Prostate gland (tissue), 2 donors: ENCODE data around the gene BMP7. TPM values are rescaled to one million over a fixed set of nuclear protein-coding genes. Genes with fewer than 3 reads are reported as not detected.
A peak's percentile ranks its signal among the peaks of the same experiment; 100 is the strongest.

Experiments used
- DNase-seq: peaks from one replicate; pipeline ENCODE4 v3.0.0-alpha.2; 2019; ENCODE audit warnings: low spot score
- H3K27ac ChIP-seq, 2 donors: fragments of 200-600 bp; sonication (generic); 2 replicates each; pipeline ENCODE4 v1.5.1; 2017 to 2019
- H3K27me3 ChIP-seq: fragments of 200-600 bp; sonication (generic); replicated peaks from 2 replicates; pipeline ENCODE4 v1.5.1; 2019; ENCODE audit not compliant: insufficient read depth
- H3K36me3 ChIP-seq, 2 donors: fragments of 200-600 bp; sonication (generic); 1 replicate in 1 of 2; 2 replicates in 1 of 2; pipeline versions ENCODE4 v1.5.1 to v1.8.1; 2017 to 2019
- H3K4me1 ChIP-seq: fragments of 200-600 bp; sonication (generic); replicated peaks from 2 replicates; pipeline ENCODE4 v1.5.1; 2019
- H3K4me3 ChIP-seq, 2 donors: fragments of 200-600 bp; sonication (generic); 2 replicates each; pipeline ENCODE4 v1.5.1; 2017 to 2019
- H3K9me3 ChIP-seq: fragments of 200-600 bp; sonication (generic); 2 replicates; pipeline ENCODE4 v1.5.1; 2017
- POLR2A ChIP-seq: fragments of 450-650 bp; IDR thresholded peaks from one replicate; pipeline ENCODE4 v1.6.1; 2016; ENCODE audit warnings: antibody characterized with exemption, mild to moderate bottlenecking
- POLR2AphosphoS5 ChIP-seq: sonication (generic); formaldehyde crosslinking; IDR thresholded peaks from one replicate; pipeline ENCODE4 v1.6.1; 2017; ENCODE audit warnings: antibody characterized with exemption
- WGBS: methylation state at CpG from one replicate; pipeline ENCODE4 v1.1.5; 2018; 5-methylcytosine and 5-hydroxymethylcytosine counted together
- intact Hi-C: fragments of 100-400 bp; cut with DNase I; formaldehyde crosslinking; loops from one replicate; pipeline ENCODE4 v1.14.2; 2022
- total RNA-seq, 2 donors: library from RNA; depleted of rRNA; stranded (reverse); fragments of >200 nt; gene quantifications; one replicate each; pipeline ENCODE4 v1.1.0, GENCODE V29; 2016
- TF ChIP-seq, protein P1 (sequence below), 4 experiments: fragments of 200-600 bp in 2 of 4; fragments of 450-650 bp in 2 of 4; sonication (generic) in 2 of 4; IDR thresholded peaks; 1 replicate in 3 of 4; 2 replicates in 1 of 4; pipeline ENCODE4 v1.5.1; 2016 to 2019; ENCODE audit warnings: antibody characterized with exemption in 4 of 4, mild to moderate bottlenecking in 2 of 4, moderate library complexity in 2 of 4

Gene BMP7
- total RNA-seq, 2 donors from 2014 or later = 10.5 to 16.8 TPM

DNA sequence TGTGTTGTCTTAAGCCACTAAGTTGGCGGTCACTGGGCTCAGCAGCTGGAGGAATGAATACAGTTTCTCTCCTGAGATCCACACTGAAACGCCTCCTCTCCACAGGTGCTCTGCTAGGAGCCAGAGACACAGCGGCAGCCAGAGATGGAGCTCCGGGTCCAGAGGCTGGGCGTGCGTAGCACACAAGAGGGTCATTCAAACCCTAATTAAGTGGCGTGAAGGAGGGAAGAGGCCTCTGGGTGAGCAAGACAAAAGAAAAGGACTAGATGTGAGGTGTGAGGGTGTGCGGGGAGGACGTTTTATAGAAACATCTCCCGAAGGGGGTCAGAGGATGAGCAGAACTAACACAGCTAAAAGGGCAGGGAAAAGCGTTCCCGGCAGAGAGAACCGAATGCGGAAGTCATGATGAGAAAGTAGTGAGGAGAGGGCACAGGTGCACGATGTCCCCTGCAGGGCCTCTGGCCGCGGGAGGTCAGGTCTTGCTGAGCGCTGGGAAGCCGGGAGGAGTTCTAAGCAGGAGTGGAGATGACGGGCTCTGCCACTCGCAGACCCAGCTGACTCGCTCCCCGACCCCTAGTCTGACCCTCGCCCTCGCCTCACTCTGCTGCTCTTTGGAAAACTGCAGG lies 54.4 kb downstream of the BMP7 start:
- Histone ChIP-seq H3K27me3 (no peaks in the 10 kb centered on the region), H3K4me3 (no peak overlapping the region), H3K9me3 (no peaks in the 10 kb centered on the region), H3K4me1 (no peaks in the 10 kb centered on the region), H3K27ac (peak overlapping the region in 1 of 2 donors; percentile 36), H3K36me3 (no peaks in the 10 kb centered on the region)
- WGBS = 85% methylated on average over 25 of the region's 25 CpGs
- intact Hi-C loops = no loop called here
- DNase-seq = no peak
- TF ChIP-seq POLR2AphosphoS5 (no peak), POLR2A (no peak)
- TF ChIP-seq, protein P1, sequence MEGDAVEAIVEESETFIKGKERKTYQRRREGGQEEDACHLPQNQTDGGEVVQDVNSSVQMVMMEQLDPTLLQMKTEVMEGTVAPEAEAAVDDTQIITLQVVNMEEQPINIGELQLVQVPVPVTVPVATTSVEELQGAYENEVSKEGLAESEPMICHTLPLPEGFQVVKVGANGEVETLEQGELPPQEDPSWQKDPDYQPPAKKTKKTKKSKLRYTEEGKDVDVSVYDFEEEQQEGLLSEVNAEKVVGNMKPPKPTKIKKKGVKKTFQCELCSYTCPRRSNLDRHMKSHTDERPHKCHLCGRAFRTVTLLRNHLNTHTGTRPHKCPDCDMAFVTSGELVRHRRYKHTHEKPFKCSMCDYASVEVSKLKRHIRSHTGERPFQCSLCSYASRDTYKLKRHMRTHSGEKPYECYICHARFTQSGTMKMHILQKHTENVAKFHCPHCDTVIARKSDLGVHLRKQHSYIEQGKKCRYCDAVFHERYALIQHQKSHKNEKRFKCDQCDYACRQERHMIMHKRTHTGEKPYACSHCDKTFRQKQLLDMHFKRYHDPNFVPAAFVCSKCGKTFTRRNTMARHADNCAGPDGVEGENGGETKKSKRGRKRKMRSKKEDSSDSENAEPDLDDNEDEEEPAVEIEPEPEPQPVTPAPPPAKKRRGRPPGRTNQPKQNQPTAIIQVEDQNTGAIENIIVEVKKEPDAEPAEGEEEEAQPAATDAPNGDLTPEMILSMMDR (IDR thresholded peaks at IDR 0.05) = no peak

DNA sequence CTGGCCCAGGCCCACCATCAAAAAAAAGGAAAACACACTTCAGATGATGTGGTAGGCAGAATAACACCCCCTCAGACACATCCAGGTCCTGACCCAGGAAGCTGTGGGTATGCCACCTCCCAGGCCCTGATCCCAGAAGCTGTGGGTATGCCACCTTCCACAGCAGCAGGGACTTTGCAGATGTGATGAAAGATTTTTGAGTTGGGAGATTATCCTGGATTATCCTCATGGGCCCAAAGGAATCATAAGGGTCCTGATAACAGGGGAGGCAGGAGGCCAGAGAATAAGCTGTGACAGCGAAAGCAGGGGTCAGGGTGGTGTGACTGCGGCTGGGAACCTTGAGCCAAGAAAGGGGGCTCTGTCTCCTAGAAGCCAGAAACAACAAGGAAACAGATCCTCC lies 55.0 kb downstream of the BMP7 start:
- Histone ChIP-seq H3K9me3 (no peaks in the 10 kb centered on the region), H3K27me3 (no peaks in the 10 kb centered on the region), H3K36me3 (no peaks in the 10 kb centered on the region), H3K27ac (no peak overlapping the region), H3K4me3 (no peak overlapping the region), H3K4me1 (no peaks in the 10 kb centered on the region)
- intact Hi-C loops = no loop called here
- DNase-seq = no peak
- no peak for TF ChIP-seq POLR2AphosphoS5
- TF ChIP-seq POLR2A = no peak
- TF ChIP-seq, protein P1 (IDR thresholded peaks at IDR 0.05) = no peak
- 94% methylated on average over 2 of the region's 2 CpGs for WGBS

DNA sequence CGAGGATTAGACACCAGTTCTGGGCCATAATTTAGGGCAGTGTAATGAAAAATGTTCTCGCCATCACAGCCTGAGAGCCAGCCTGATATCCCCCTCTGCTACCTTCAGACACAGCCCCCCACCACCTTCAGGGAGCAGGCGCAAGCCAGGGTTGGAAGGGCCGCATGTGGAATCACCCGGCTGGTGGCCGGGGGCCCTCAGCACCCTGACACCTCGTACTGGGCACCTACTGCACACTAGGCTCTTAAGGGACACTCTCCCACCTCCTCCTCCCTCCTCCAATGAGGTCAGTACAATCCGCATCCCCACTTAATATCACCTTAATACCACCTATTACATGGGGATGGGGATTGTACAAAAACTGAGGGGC lies 55.5 kb downstream of the BMP7 start:
- Histone ChIP-seq H3K36me3 (no peaks in the 10 kb centered on the region), H3K9me3 (no peaks in the 10 kb centered on the region), H3K27ac (no peak overlapping the region), H3K4me3 (no peak overlapping the region), H3K27me3 (no peaks in the 10 kb centered on the region), H3K4me1 (no peaks in the 10 kb centered on the region)
- no peak for DNase-seq
- 94% methylated on average over 8 of the region's 8 CpGs for WGBS
- TF ChIP-seq POLR2AphosphoS5 = no peak
- TF ChIP-seq, protein P1 (IDR thresholded peaks at IDR 0.05) = no peak
- TF ChIP-seq POLR2A = no peak
- intact Hi-C loops = no loop called here

DNA sequence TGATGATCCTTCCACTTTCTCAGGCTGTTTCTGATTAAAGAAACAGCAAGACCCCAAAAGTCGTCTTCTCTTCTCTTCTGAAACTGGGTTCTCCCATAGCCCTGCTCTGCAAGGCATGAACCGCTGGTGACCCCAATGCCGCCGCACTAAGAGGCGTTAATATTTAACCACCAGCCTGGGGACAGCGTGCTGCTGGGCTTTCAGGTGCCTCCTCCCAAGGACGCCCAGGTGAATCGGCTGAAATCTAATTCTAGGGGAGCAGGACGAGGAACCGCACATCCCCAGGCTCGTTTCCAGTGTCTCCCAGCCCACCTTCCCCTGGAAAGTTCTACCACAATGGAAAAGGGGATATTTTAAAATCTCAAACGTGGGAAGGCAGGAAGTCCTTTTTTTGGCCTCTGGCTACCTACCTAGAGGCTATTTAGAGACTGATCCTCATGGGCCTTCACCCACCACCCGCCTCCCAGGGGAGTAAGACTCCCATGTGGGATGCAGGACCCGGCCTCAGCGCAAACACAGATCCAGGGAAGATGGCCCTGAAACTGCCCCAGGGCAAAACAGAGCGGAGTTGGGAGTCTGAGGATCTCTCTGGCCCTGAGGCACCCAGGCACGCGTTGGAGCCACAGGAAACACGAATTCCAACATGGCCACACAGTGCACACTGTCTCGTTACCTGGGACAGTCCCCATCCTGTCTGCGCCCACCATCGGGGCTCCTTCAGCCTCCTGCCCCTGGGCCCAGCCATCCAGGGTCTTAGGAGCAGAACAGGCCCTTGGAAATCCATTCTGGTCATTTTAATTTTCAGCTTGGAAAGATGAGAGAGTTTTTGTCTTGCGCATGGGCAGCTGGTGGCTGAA lies 56.2 kb downstream of the BMP7 start:
- Histone ChIP-seq H3K27ac (no peak overlapping the region), H3K4me1 (no peaks in the 10 kb centered on the region), H3K9me3 (no peaks in the 10 kb centered on the region), H3K4me3 (no peak overlapping the region), H3K36me3 (no peaks in the 10 kb centered on the region), H3K27me3 (no peaks in the 10 kb centered on the region)
- 65% methylated on average over 22 of the region's 23 CpGs for WGBS
- intact Hi-C loops = no loop called here
- TF ChIP-seq, protein P1 (IDR thresholded peaks at IDR 0.05) = no peak
- TF ChIP-seq POLR2AphosphoS5 (no peak), POLR2A (no peak)
- DNase-seq = no peak

DNA sequence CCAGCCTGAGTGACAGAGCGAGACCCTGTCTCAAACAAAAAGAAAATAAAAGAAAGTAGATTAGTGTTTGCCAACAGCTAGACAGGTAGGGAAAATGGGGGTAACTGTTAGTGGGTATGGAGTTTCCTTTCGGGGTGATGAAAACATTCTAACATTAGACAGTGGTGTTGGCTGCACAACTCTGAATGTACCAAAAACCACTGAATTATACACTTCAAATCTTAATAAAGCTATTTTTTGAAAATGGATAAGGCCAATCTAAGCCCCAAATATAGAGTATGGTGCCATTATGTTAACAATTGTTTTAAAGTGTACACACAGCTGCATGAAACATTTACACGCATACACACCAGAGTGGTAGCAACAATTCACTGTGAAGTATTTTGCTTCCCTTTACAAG lies 57.0 kb downstream of the BMP7 start:
- Histone ChIP-seq H3K4me1 (no peaks in the 10 kb centered on the region), H3K4me3 (no peak overlapping the region), H3K27ac (no peak overlapping the region), H3K36me3 (no peaks in the 10 kb centered on the region), H3K27me3 (no peaks in the 10 kb centered on the region), H3K9me3 (no peaks in the 10 kb centered on the region)
- no peak for TF ChIP-seq POLR2AphosphoS5
- TF ChIP-seq, protein P1 (IDR thresholded peaks at IDR 0.05) = no peak
- no peak for TF ChIP-seq POLR2A
- intact Hi-C loops = no loop called here
- no peak for DNase-seq
- 86% methylated on average over 3 of the region's 3 CpGs for WGBS
